IMR-90 (cell line): ENCODE data around the gene PDE6A. TPM values are rescaled to one million over a fixed set of nuclear protein-coding genes. Genes with fewer than 3 reads are reported as not detected.

Experiments used
- ATAC-seq: fragments of 200-7000 bp; cut with Tn5 transposase; 2 replicates; pipeline ENCODE4 v1.9.1; 2020; ENCODE audit warnings: low read depth, mild to moderate bottlenecking, moderate library complexity
- BruUV-seq: library from RNA; stranded (reverse); fragments of 400-500 nt; replicated peaks from 2 replicates; lab custom pipeline; 2021; lab: Mats Ljungman, UMichigan
- CTCF ChIA-PET: fragments of 300-600 bp; formaldehyde crosslinking; extraction: SDS; loops from one replicate; lab custom pipeline; 2021; ENCODE audit warnings: antibody characterized with exemption; lab: Yijun Ruan, JAX
- POLR2A ChIA-PET: fragments of 300-600 bp; sonication (Branson Sonifier 250); formaldehyde crosslinking; loops from one replicate; lab custom pipeline; 2022; ENCODE audit warnings: antibody characterized with exemption; ENCODE audit not compliant: unreplicated experiment; lab: Charles Lee
- DNase-seq: peaks from one replicate; pipeline ENCODE4 v3.0.0; 2013
- H2AFZ ChIP-seq: replicated peaks from 2 replicates; pipeline ENCODE3; 2013; ENCODE audit warnings: low read length, mild to moderate bottlenecking; ENCODE audit not compliant: poor library complexity
- H2AK5ac ChIP-seq: 2 replicates; pipeline ENCODE4 v1.6.1; 2013; ENCODE audit warnings: low read depth, low read length, inconsistent platforms
- H2AK9ac ChIP-seq: replicated peaks from 2 replicates; pipeline ENCODE3; 2013; ENCODE audit warnings: mild to moderate bottlenecking, low read depth, low read length, moderate library complexity; ENCODE audit not compliant: poor library complexity
- H2BK120ac ChIP-seq: 2 replicates; pipeline ENCODE4 v1.6.1; 2013; ENCODE audit warnings: low read depth, low read length, inconsistent platforms
- H2BK15ac ChIP-seq: 3 replicates; pipeline ENCODE4 v1.6.1; 2013; ENCODE audit warnings: low read depth, low read length, inconsistent platforms
- H2BK20ac ChIP-seq: 2 replicates; pipeline ENCODE4 v1.6.1; 2013; ENCODE audit warnings: low read depth, mild to moderate bottlenecking, inconsistent platforms, low read length, moderate library complexity
- H2BK5ac ChIP-seq: 2 replicates; pipeline ENCODE4 v1.6.1; 2013; ENCODE audit warnings: mild to moderate bottlenecking, low read depth, low read length, inconsistent platforms; ENCODE audit not compliant: poor library complexity, severe bottlenecking
- H3K14ac ChIP-seq: replicated peaks from 2 replicates; pipeline ENCODE4 v1.6.1; 2013; ENCODE audit warnings: low read depth, low read length, inconsistent platforms
- H3K18ac ChIP-seq: 2 replicates; pipeline ENCODE4 v1.6.1; 2013; ENCODE audit warnings: low read depth, low read length, control low read depth
- H3K23ac ChIP-seq: 2 replicates; pipeline ENCODE4 v1.6.1; 2013; ENCODE audit warnings: low read depth, low read length, inconsistent platforms
- H3K27ac ChIP-seq: 2 replicates; pipeline ENCODE4 v1.5.1; 2013; ENCODE audit warnings: mild to moderate bottlenecking, control low read depth, low read length; ENCODE audit not compliant: insufficient read depth
- H3K27me3 ChIP-seq: 2 replicates; pipeline ENCODE4 v1.6.1; 2013; ENCODE audit warnings: low read length; ENCODE audit not compliant: control insufficient read depth, insufficient read depth
- H3K36me3 ChIP-seq: 2 replicates; pipeline ENCODE4 v1.6.1; 2013; ENCODE audit warnings: low read length, mixed read lengths; ENCODE audit not compliant: control insufficient read depth, insufficient read depth
- H3K4ac ChIP-seq: 2 replicates; pipeline ENCODE4 v1.6.1; 2013; ENCODE audit warnings: low read depth, low read length, inconsistent platforms
- H3K4me1 ChIP-seq: 2 replicates; pipeline ENCODE4 v1.6.1; 2013; ENCODE audit warnings: low read length, mixed read lengths; ENCODE audit not compliant: control insufficient read depth, insufficient read depth
- H3K4me2 ChIP-seq: 2 replicates; pipeline ENCODE4 v1.6.1; 2013; ENCODE audit warnings: low read depth, mild to moderate bottlenecking, control low read depth, low read length, moderate library complexity
- H3K4me3 ChIP-seq: 2 replicates; pipeline ENCODE4 v1.5.1; 2013; ENCODE audit warnings: low read depth, mild to moderate bottlenecking, control low read depth, low read length, moderate library complexity; ENCODE audit not compliant: insufficient read depth
- H3K56ac ChIP-seq: 2 replicates; pipeline ENCODE4 v1.6.1; 2013; ENCODE audit warnings: low read length, inconsistent platforms; ENCODE audit not compliant: insufficient read depth; ENCODE audit errors: extremely low read depth
- H3K79me1 ChIP-seq, 2 experiments: 2 replicates each; pipeline ENCODE4 v1.6.1; 2013; ENCODE audit warnings: low read length in 2 of 2, inconsistent platforms in 1 of 2, low read depth in 1 of 2
- H3K9ac ChIP-seq: 2 replicates; pipeline ENCODE4 v1.6.1; 2013; ENCODE audit warnings: low read depth, low read length, control low read depth
- H3K9me1 ChIP-seq: 2 replicates; pipeline ENCODE4 v1.6.1; 2013; ENCODE audit warnings: low read length, inconsistent platforms; ENCODE audit not compliant: insufficient read depth
- H3K9me3 ChIP-seq: 2 replicates; pipeline ENCODE4 v1.6.1; 2013; ENCODE audit warnings: low read length; ENCODE audit not compliant: control insufficient read depth, insufficient read depth
- H4K20me1 ChIP-seq: 2 replicates; pipeline ENCODE4 v1.6.1; 2013; ENCODE audit warnings: low read length, inconsistent platforms; ENCODE audit not compliant: insufficient read depth
- H4K5ac ChIP-seq: 2 replicates; pipeline ENCODE4 v1.6.1; 2013; ENCODE audit warnings: mild to moderate bottlenecking, low read depth, low read length, control low read depth
- H4K8ac ChIP-seq, 2 experiments: 2 replicates each; pipeline ENCODE4 v1.6.1; 2013; ENCODE audit warnings: low read depth in 2 of 2, low read length in 2 of 2, control low read depth in 1 of 2, inconsistent platforms in 1 of 2
- H4K91ac ChIP-seq: 2 replicates; pipeline ENCODE4 v1.6.1; 2013; ENCODE audit warnings: low read depth, low read length, inconsistent platforms; ENCODE audit not compliant: insufficient read depth
- BHLHE40 ChIP-seq: fragments of 150-350 bp; IDR thresholded peaks from 2 replicates; pipeline ENCODE4 v1.6.1; 2016; ENCODE audit warnings: mild to moderate bottlenecking, low read depth, low read length
- CEBPB ChIP-seq: IDR thresholded peaks from 2 replicates; pipeline ENCODE4 v1.6.1; 2012; ENCODE audit warnings: low read depth, low read length, improper control_type of control experiment
- CTCF ChIP-seq: conservative IDR thresholded peaks from 2 replicates; pipeline ENCODE4 v1.5.1; 2012; ENCODE audit warnings: mild to moderate bottlenecking, low read depth, low read length, improper control_type of control experiment
- FOS ChIP-seq: fragments of 150-350 bp; IDR thresholded peaks from 2 replicates; pipeline ENCODE4 v1.6.1; 2016; ENCODE audit warnings: low read depth, low read length
- MAFK ChIP-seq: IDR thresholded peaks from 2 replicates; pipeline ENCODE4 v1.6.1; 2012; ENCODE audit warnings: low read depth, low read length, improper control_type of control experiment
- NFE2L2 ChIP-seq: fragments of 150-350 bp; IDR thresholded peaks from 2 replicates; pipeline ENCODE4 v1.6.1; 2016; ENCODE audit warnings: low read depth, mild to moderate bottlenecking, low read length
- RAD21 ChIP-seq: IDR thresholded peaks from 2 replicates; pipeline ENCODE4 v1.6.1; 2012; ENCODE audit warnings: low read length, improper control_type of control experiment
- SMC3 ChIP-seq: fragments of 150-350 bp; IDR thresholded peaks from 2 replicates; pipeline ENCODE4 v1.6.1; 2016; ENCODE audit warnings: low read depth, mild to moderate bottlenecking, antibody characterized with exemption, low read length, moderate library complexity
- WGBS, 2 experiments: methylation state at CpG; one replicate each; pipeline versions ENCODE4 v1.1.5 to v1.1.7; 2013; ENCODE audit warnings: missing lambda C conversion rate in 2 of 2; ENCODE audit not compliant: insufficient read length in 1 of 2; ENCODE audit errors: extremely low coverage in 2 of 2; 5-methylcytosine and 5-hydroxymethylcytosine counted together
- dilution Hi-C: fragments of 300-500 bp; cut with HindIII; formaldehyde crosslinking; loops from one replicate; pipeline ENCODE4 v1.14.3; 2018; ENCODE audit warnings: low sequenced_read_pairs; ENCODE audit not compliant: unreplicated experiment
- in situ Hi-C: fragments of 300-500 bp; cut with MboI; formaldehyde crosslinking; loops from 3 replicates; pipeline ENCODE4 v1.14.3; 2019; ENCODE audit warnings: low sequenced_read_pairs, inconsistent platforms, mixed read lengths
- intact Hi-C: fragments of 100-400 bp; cut with micrococcal nuclease; formaldehyde crosslinking; loops from 2 replicates; pipeline ENCODE4 v1.10.0; 2022
- polyA plus RNA-seq, 3 experiments: library from polyadenylated mRNA; depleted of rRNA; stranded (reverse); fragments of >200 nt; gene quantifications; 2 replicates each; pipeline ENCODE4 v1.2.3, GENCODE V29; 2012; ENCODE audit warnings: low replicate concordance in 1 of 3
- total RNA-seq: library from RNA; depleted of rRNA; stranded (reverse); fragments of >200 nt; gene quantifications from 2 replicates; pipeline ENCODE4 v1.2.3, GENCODE V29; 2012

The PDE6A gene
- total and polyA plus RNA-seq, 2 of the 4 experiments (the other 2 are of a cell fraction), result not detected

DNA sequence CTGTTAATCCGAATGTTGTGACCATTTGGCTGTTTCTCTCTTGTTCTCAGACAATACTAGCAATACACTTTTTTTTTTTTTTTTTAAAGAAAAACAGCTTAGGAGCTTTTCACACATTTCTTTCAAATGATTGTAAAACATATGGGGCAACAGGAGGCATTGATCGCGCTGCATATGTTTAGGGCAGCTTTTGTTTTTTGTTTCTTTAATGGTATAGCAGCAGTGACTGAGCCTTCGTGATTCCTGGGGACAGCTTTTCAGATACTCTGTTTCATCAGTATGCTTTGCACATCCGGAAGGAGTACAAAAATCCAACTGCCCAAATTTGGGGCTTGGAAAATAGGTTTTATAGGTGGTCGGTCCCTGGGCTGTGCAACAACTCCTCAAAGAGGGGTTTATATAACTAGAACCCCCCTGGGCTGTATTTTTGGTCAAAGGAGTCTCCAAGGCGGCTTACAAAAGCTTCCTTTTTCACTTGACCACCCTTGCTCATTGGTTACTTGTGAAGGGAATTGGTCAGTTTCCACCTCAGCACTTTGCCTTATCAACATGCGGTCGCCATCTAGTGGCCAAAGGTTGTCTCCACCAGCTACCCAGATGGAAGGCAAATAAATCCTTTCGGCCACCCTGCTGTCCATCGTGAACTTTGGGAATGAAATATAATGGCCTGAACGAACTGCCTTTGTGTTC, 91.8 kb downstream of the PDE6A start:
- no peak overlapping the region for H3K4me2 ChIP-seq
- ChIA-PET POLR2A (no interaction called here), CTCF (interaction anchor here (0.6 to 3.8 kb wide), 18 partner anchors 8 to 216 kb away, joined by 3 to 30 read pairs (median 4); partner anchors contain the start of gene SLC26A2)
- ATAC-seq (peak; percentile 91), DNase-seq (peak; percentile 77)
- H3K4me1 ChIP-seq, result peaks cover 2% of the 10 kb centered on the region; the same call in 1 of the 2 replicates
- H3K27ac ChIP-seq, result no peak overlapping the region
- H3K18ac ChIP-seq, result no peak overlapping the region
- intact Hi-C loops (loop anchor here (1.0 to 5.0 kb wide), 2 partner anchors 15 to 110 kb away; partner anchors contain the start of gene SLC26A2), dilution Hi-C loops (no loop called here), in situ Hi-C loops (no loop called here)
- H3K9me1 ChIP-seq, result no peaks in the 10 kb centered on the region
- no peaks in the 10 kb centered on the region for H3K36me3 ChIP-seq
- no peak overlapping the region for H3K56ac ChIP-seq
- no peak overlapping the region for H3K23ac ChIP-seq
- no peak overlapping the region for H2BK20ac ChIP-seq
- no peak overlapping the region for H2BK15ac ChIP-seq
- H4K20me1 ChIP-seq, result no peaks in the 10 kb centered on the region
- H2BK120ac ChIP-seq, result no peak overlapping the region
- BruUV-seq, result no TSS peak
- H2AK9ac ChIP-seq, result no peak overlapping the region
- H3K9ac ChIP-seq, result no peak overlapping the region
- H4K8ac ChIP-seq, result no peak overlapping the region
- H4K91ac ChIP-seq, result no peak overlapping the region
- no peak overlapping the region for H2BK5ac ChIP-seq
- WGBS, 2 experiments, result 17% methylated on average over 3 of the region's 12 CpGs; no CpG with 5 or more reads in 1 of the 2 experiments
- TF ChIP-seq SMC3, result peak; percentile 71
- peak; percentile 72 for TF ChIP-seq RAD21
- TF ChIP-seq CEBPB, result no peak
- no peak for TF ChIP-seq FOS
- TF ChIP-seq CTCF, result peak; percentile 82
- no peak for TF ChIP-seq NFE2L2
- peak; percentile 48 for TF ChIP-seq MAFK
- TF ChIP-seq BHLHE40, result no peak
- no peak overlapping the region for H3K4ac ChIP-seq
- H4K5ac ChIP-seq, result no peak overlapping the region
- H3K4me3 ChIP-seq, result no peak overlapping the region
- H2AK5ac ChIP-seq, result no peak overlapping the region
- no peak overlapping the region for H3K14ac ChIP-seq
- no peaks in the 10 kb centered on the region for H3K9me3 ChIP-seq
- H2AFZ ChIP-seq, result peak overlapping the region; percentile 64
- H3K79me1 ChIP-seq, result no peaks in the 10 kb centered on the region
- H3K27me3 ChIP-seq, result peaks cover 44% of the 10 kb centered on the region
